Erythroblast (primary cell): ENCODE results near the gene GSN.

Experiments used
- GATA1 ChIP-seq: IDR thresholded peaks from 2 replicates; pipeline ENCODE4 v1.6.1; 2011; ENCODE audit warnings: low read depth, mild to moderate bottlenecking, control low read depth, low read length, moderate library complexity
- POLR2A ChIP-seq: IDR thresholded peaks from 2 replicates; pipeline ENCODE4 v1.6.1; 2011; ENCODE audit warnings: mild to moderate bottlenecking, low read length

- no peak for TF ChIP-seq POLR2A
- no peak for TF ChIP-seq GATA1
Measured at GRCh38 chr9:121225240-121225639, 42.7 kb upstream of the GSN start.
